Upper lobe of right lung (tissue), 1 donor: ENCODE measurements around the gene KSR1. TPM values are rescaled to one million over a fixed set of nuclear protein-coding genes. Genes with fewer than 3 reads are reported as not detected.

Experiments used
- ATAC-seq: fragments of 200-7000 bp; cut with Tn5 transposase; one replicate; pipeline ENCODE4 v1.9.1; 2020; ENCODE audit warnings: mild to moderate bottlenecking, moderate library complexity
- DNase-seq: peaks from one replicate; pipeline ENCODE4 v3.0.0-alpha.2; 2020
- H3K27ac ChIP-seq: fragments of 200-600 bp; one replicate; pipeline ENCODE4 v1.8.0; 2022
- H3K27me3 ChIP-seq: fragments of 200-600 bp; one replicate; pipeline ENCODE4 v1.8.0; 2022; ENCODE audit warnings: mild to moderate bottlenecking
- H3K36me3 ChIP-seq: fragments of 200-600 bp; one replicate; pipeline ENCODE4 v1.8.0; 2022
- H3K4me1 ChIP-seq: fragments of 200-600 bp; one replicate; pipeline ENCODE4 v1.8.0; 2022
- H3K4me3 ChIP-seq: fragments of 200-600 bp; one replicate; pipeline ENCODE4 v1.8.0; 2022; ENCODE audit warnings: mild to moderate bottlenecking
- H3K9me3 ChIP-seq: fragments of 200-600 bp; one replicate; pipeline ENCODE4 v1.8.0; 2022
- CTCF ChIP-seq: fragments of 200-600 bp; IDR thresholded peaks from one replicate; pipeline ENCODE4 v1.8.0; 2022; ENCODE audit warnings: antibody characterized with exemption
- intact Hi-C: fragments of 100-400 bp; cut with DNase I; formaldehyde crosslinking; loops from one replicate; pipeline ENCODE4 v1.11.0; 2022
- total RNA-seq: library from RNA; stranded (reverse); fragmentation: NEBNext Ultra II Directional; extraction: Animal tissue kit (Norgen Biotek cat#: 25700); gene quantifications from one replicate; pipeline ENCODE4 v1.2.1, GENCODE V29; 2021
- donor health status: DM: no; HTN: yes; CAD: no; lungs with severe emphysema.

Gene KSR1
- total RNA-seq, 1 donor from 2014 or later: 52.5 TPM

GRCh38 chr17:27536781-27537180, 80.5 kb downstream of the KSR1 start:
- no peaks in the 10 kb centered on the region for H3K9me3 ChIP-seq
- peak; percentile 22 for DNase-seq
- no peaks in the 10 kb centered on the region for H3K36me3 ChIP-seq
- intact Hi-C loops: no loop called here
- H3K27ac ChIP-seq: no peak overlapping the region
- H3K4me1 ChIP-seq: peaks cover 72% of the 10 kb centered on the region
- no peak for TF ChIP-seq CTCF
- no peak for ATAC-seq
- no peaks in the 10 kb centered on the region for H3K27me3 ChIP-seq
- H3K4me3 ChIP-seq: no peak overlapping the region

GRCh38 chr17:27538156-27538955, 82.1 kb downstream of the KSR1 start:
- DNase-seq (peak; percentile 42), ATAC-seq (no peak)
- Histone ChIP-seq H3K36me3 (no peaks in the 10 kb centered on the region), H3K4me1 (peaks cover 62% of the 10 kb centered on the region), H3K9me3 (no peaks in the 10 kb centered on the region), H3K27ac (no peak overlapping the region), H3K27me3 (no peaks in the 10 kb centered on the region), H3K4me3 (no peak overlapping the region)
- intact Hi-C loops: no loop called here
- TF ChIP-seq CTCF: no peak

- no peak for ATAC-seq
- no peak for TF ChIP-seq CTCF
- Histone ChIP-seq H3K27ac (no peak overlapping the region), H3K36me3 (no peaks in the 10 kb centered on the region), H3K9me3 (no peaks in the 10 kb centered on the region), H3K4me1 (peaks cover 54% of the 10 kb centered on the region), H3K4me3 (no peak overlapping the region), H3K27me3 (no peaks in the 10 kb centered on the region)
- intact Hi-C loops: no loop called here
- peak; percentile 55 for DNase-seq
Measured at GRCh38 chr17:27539152-27539551, 82.9 kb downstream of the KSR1 start.

- Histone ChIP-seq H3K4me1 (peaks cover 49% of the 10 kb centered on the region), H3K9me3 (no peaks in the 10 kb centered on the region), H3K4me3 (no peak overlapping the region), H3K27me3 (no peaks in the 10 kb centered on the region), H3K27ac (peak overlapping the region; percentile 84), H3K36me3 (no peaks in the 10 kb centered on the region)
- TF ChIP-seq CTCF: no peak
- ATAC-seq (no peak), DNase-seq (no peak)
- intact Hi-C loops: no loop called here
Measured at GRCh38 chr17:27539794-27540317, 83.6 kb downstream of the KSR1 start.

- Histone ChIP-seq H3K27me3 (no peaks in the 10 kb centered on the region), H3K4me3 (no peak overlapping the region), H3K4me1 (peaks cover 47% of the 10 kb centered on the region), H3K36me3 (no peaks in the 10 kb centered on the region), H3K27ac (peak overlapping the region; percentile 84), H3K9me3 (no peaks in the 10 kb centered on the region)
- TF ChIP-seq CTCF: no peak
- peak; percentile 92 for ATAC-seq
- intact Hi-C loops: no loop called here
- peak; percentile 94 for DNase-seq
Measured at GRCh38 chr17:27540318-27541101, 84.3 kb downstream of the KSR1 start.
